Naive thymus-derived CD4-positive, alpha-beta T cell (primary cell): ENCODE results near the gene ANGPTL1. TPM values are rescaled to one million over a fixed set of nuclear protein-coding genes. Genes with fewer than 3 reads are reported as not detected.

Experiments used
- ATAC-seq: fragments of 150-1000 bp; cut with Tn5 transposase; 2 replicates; pipeline ENCODE4 v1.10.0; 2021; ENCODE audit warnings: mild to moderate bottlenecking, moderate library complexity
- CTCF ChIA-PET: fragments of 350-600 bp; sonication (Branson Sonifier 250); formaldehyde crosslinking; loops from one replicate; lab custom pipeline; 2021; ENCODE audit warnings: antibody characterized with exemption; lab: Charles Lee
- POLR2A ChIA-PET: fragments of 350-600 bp; sonication (Branson Sonifier 250); formaldehyde crosslinking; loops from one replicate; lab custom pipeline; 2021; ENCODE audit warnings: antibody characterized with exemption, inconsistent platforms; lab: Charles Lee
- DNase-seq, 9 donors: peaks; one replicate each; pipeline versions ENCODE4 v3.0.0 to v3.0.0-alpha.2; 2020 to 2022; ENCODE audit warnings: mixed read lengths in 1 of 9
- H3K27ac ChIP-seq: one replicate; pipeline ENCODE4 v1.7.0; 2013; ENCODE audit warnings: mild to moderate bottlenecking, low read depth, low read length, moderate library complexity
- H3K27me3 ChIP-seq, 2 donors: one replicate each; pipeline ENCODE4 v1.7.0; 2013; ENCODE audit warnings: low read length in 2 of 2, mild to moderate bottlenecking in 2 of 2, moderate library complexity in 2 of 2; ENCODE audit not compliant: control insufficient read depth in 2 of 2, insufficient read depth in 2 of 2
- H3K36me3 ChIP-seq, 3 experiments: 1 replicate in 2 of 3; 2 replicates in 1 of 3; pipeline ENCODE4 v1.7.0; 2013; ENCODE audit warnings: low read length in 3 of 3, mild to moderate bottlenecking in 3 of 3, moderate library complexity in 1 of 3; ENCODE audit not compliant: insufficient read depth in 3 of 3, control insufficient read depth in 2 of 3
- H3K4me1 ChIP-seq, 2 donors: one replicate each; pipeline ENCODE4 v1.7.0; 2013; ENCODE audit warnings: low read length in 2 of 2, mild to moderate bottlenecking in 2 of 2, moderate library complexity in 1 of 2; ENCODE audit not compliant: control insufficient read depth in 2 of 2, insufficient read depth in 2 of 2
- H3K4me3 ChIP-seq: 2 replicates; pipeline ENCODE4 v1.7.0; 2013; ENCODE audit warnings: mild to moderate bottlenecking, low read length
- H3K9me3 ChIP-seq, 3 experiments: 1 replicate in 2 of 3; 2 replicates in 1 of 3; pipeline ENCODE4 v1.7.0; 2013; ENCODE audit warnings: low read length in 3 of 3; ENCODE audit not compliant: control insufficient read depth in 2 of 3
- H3K27ac Mint-ChIP-seq, 9 donors: one replicate each; pipeline ENCODE4 v1.8.0; 2020 to 2022; ENCODE audit warnings: mixed read lengths in 9 of 9, mild to moderate bottlenecking in 8 of 9, moderate library complexity in 5 of 9, inconsistent platforms in 2 of 9
- H3K27me3 Mint-ChIP-seq, 5 donors: one replicate each; pipeline ENCODE4 v1.8.0; 2021 to 2022; ENCODE audit warnings: mixed read lengths in 5 of 5, mild to moderate bottlenecking in 1 of 5
- H3K36me3 Mint-ChIP-seq, 5 donors: one replicate each; pipeline ENCODE4 v1.8.0; 2020 to 2022; ENCODE audit warnings: mixed read lengths in 5 of 5, mild to moderate bottlenecking in 3 of 5, inconsistent platforms in 1 of 5
- H3K4me1 Mint-ChIP-seq, 7 donors: one replicate each; pipeline ENCODE4 v1.8.0; 2020 to 2022; ENCODE audit warnings: mixed read lengths in 7 of 7, mild to moderate bottlenecking in 3 of 7, inconsistent platforms in 1 of 7
- H3K4me3 Mint-ChIP-seq, 10 donors: one replicate each; pipeline ENCODE4 v1.8.0; 2020 to 2022; ENCODE audit warnings: mild to moderate bottlenecking in 10 of 10, mixed read lengths in 10 of 10, moderate library complexity in 6 of 10, inconsistent platforms in 2 of 10
- H3K9me3 Mint-ChIP-seq, 11 donors: one replicate each; pipeline ENCODE4 v1.8.0; 2020 to 2022; ENCODE audit warnings: mixed read lengths in 11 of 11, mild to moderate bottlenecking in 4 of 11, inconsistent platforms in 1 of 11, moderate library complexity in 1 of 11
- intact Hi-C, 2 donors: fragments of 100-400 bp; cut with micrococcal nuclease; formaldehyde crosslinking; loops; one replicate each; pipeline ENCODE4 v1.15.1; 2023
- polyA plus RNA-seq, 2 donors: library from polyadenylated mRNA; unstranded; fragments of 300-500 nt; fragmentation: Illumina TruSeq; gene quantifications; one replicate each; pipeline ENCODE4 v1.2.3, GENCODE V29; 2021
- total RNA-seq, 6 experiments: library from RNA in 5 of 6; stranded (reverse) in 5 of 6; gene quantifications; 1 replicate in 5 of 6; 2 replicates in 1 of 6; pipeline ENCODE4 v1.2.3 and lab custom pipeline; 2021 to 2026

ANGPTL1 gene
- total and polyA plus RNA-seq, 7 experiments from 2014 or later: not detected

DNA sequence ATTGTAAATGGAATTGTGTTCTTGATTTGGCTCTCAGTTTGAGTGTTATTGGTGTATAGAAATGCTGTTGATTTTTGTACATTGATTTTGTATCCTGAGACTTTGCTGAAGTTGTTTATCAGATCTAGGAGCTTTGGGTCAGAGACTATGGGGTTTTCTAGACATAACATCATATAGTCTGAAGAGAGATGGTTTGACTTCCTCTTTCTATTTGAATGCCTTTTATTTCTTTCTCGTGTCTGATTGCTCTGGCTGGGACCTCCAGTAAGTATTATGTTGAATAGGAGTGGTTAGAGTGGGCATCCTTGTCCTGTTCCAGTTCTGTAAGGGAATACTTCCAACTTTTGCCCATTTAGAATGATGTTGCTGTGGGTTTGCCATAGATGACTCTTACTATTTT, 39.1 kb upstream of the ANGPTL1 start:
- ATAC-seq (no peak), DNase-seq (no peak)
- Mint-ChIP-seq H3K27me3 (peaks cover 0 to 6% (median 0%) of the 10 kb centered on the region in 5 donors), H3K9me3 (peaks cover 0 to 7% (median 0%) of the 10 kb centered on the region in 11 donors), H3K4me1 (no peaks in the 10 kb centered on the region), H3K4me3 (no peak overlapping the region), H3K27ac (peak overlapping the region in 1 of 9 donors; percentile 6), H3K36me3 (peaks cover 11 to 74% (median 58%) of the 10 kb centered on the region in 5 donors)
- no peaks in the 10 kb centered on the region for H3K27me3 ChIP-seq
- no peaks in the 10 kb centered on the region for H3K9me3 ChIP-seq
- ChIA-PET POLR2A (no interaction called here), CTCF (no interaction called here)
- peaks cover 0 to 7% (median 0%) of the 10 kb centered on the region in 3 experiments for H3K36me3 ChIP-seq
- H3K27ac ChIP-seq: no peak overlapping the region
- H3K4me3 ChIP-seq: no peak overlapping the region
- intact Hi-C loops: no loop called here
- no peaks in the 10 kb centered on the region for H3K4me1 ChIP-seq

DNA sequence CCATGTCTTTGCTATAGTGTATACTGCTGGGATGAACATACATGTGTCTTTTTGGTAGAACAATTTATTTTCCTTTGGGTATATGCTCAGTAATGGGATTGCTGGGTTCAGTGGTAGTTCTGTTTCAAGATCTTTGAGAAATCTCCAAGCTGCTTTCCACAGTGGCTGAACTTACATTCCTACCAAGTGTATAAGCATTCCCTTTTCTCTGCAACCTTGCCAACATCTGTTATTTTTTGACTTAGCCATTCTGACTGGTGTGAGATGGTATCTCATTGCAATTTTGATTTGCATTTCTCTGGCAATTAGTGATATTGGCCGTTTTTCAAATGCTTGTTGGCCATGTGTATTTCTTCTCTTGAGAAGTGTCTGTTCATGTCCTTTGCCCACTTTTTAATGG, 37.5 kb upstream of the ANGPTL1 start:
- Mint-ChIP-seq H3K9me3 (peaks cover 0 to 10% (median 0%) of the 10 kb centered on the region in 11 donors), H3K27ac (no peak overlapping the region), H3K27me3 (peaks cover 0 to 6% (median 0%) of the 10 kb centered on the region in 5 donors), H3K4me3 (no peak overlapping the region), H3K4me1 (no peaks in the 10 kb centered on the region), H3K36me3 (peaks cover 11 to 77% (median 68%) of the 10 kb centered on the region in 5 donors)
- ChIA-PET CTCF (no interaction called here), POLR2A (no interaction called here)
- Histone ChIP-seq H3K36me3 (no peaks in the 10 kb centered on the region), H3K27ac (no peak overlapping the region), H3K9me3 (no peaks in the 10 kb centered on the region), H3K4me3 (no peak overlapping the region), H3K27me3 (no peaks in the 10 kb centered on the region), H3K4me1 (no peaks in the 10 kb centered on the region)
- ATAC-seq: no peak
- intact Hi-C loops: no loop called here
- no peak for DNase-seq

DNA sequence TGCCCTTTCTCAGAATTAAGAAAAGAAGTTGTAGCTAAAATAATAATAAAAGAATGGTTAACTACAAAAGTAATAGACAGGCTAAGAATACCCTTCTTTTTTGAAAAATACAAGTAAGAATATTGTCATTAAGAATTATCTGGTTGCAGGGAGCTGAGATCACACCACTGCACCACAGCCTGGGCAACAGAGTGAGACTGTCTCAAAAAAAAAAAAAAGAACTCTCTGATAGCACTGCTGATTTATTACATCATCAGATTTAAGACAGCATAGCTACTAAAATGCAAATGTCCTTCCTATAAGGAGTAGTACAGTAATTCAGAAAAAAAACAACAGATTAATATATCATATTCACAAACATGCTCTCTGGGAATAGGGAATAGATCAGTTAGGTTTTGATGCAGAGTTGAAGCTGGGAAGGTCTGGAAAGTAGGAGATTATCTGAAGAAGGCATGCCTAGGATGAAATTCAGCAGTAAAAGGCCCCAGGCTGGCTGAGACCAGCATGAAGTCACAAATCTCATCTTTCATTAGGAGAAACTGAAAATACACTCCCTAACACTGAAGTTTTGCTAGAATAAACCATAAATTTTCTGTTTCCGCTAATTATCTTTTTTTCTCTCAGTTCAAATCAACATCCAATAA, 30.7 kb upstream of the ANGPTL1 start:
- ATAC-seq (no peak), DNase-seq (no peak)
- peaks cover 0 to 15% (median 3%) of the 10 kb centered on the region in 7 donors for H3K4me1 Mint-ChIP-seq
- H3K9me3 ChIP-seq: no peaks in the 10 kb centered on the region
- no peak overlapping the region for H3K4me3 Mint-ChIP-seq
- no peaks in the 10 kb centered on the region for H3K36me3 ChIP-seq
- CTCF ChIA-PET: interaction anchor here (0.7 kb wide), 1 partner anchor 37 kb away, joined by 3 read pairs; no protein-coding TSS in a partner anchor
- no peaks in the 10 kb centered on the region for H3K27me3 Mint-ChIP-seq
- no peak overlapping the region for H3K27ac Mint-ChIP-seq
- intact Hi-C loops: no loop called here
- no peaks in the 10 kb centered on the region for H3K27me3 ChIP-seq
- H3K27ac ChIP-seq: no peak overlapping the region
- H3K4me1 ChIP-seq: no peaks in the 10 kb centered on the region
- peaks cover 0 to 57% (median 52%) of the 10 kb centered on the region in 5 donors for H3K36me3 Mint-ChIP-seq
- H3K9me3 Mint-ChIP-seq: peaks cover 0 to 5% (median 0%) of the 10 kb centered on the region in 11 donors
- POLR2A ChIA-PET: no interaction called here
- H3K4me3 ChIP-seq: no peak overlapping the region

DNA sequence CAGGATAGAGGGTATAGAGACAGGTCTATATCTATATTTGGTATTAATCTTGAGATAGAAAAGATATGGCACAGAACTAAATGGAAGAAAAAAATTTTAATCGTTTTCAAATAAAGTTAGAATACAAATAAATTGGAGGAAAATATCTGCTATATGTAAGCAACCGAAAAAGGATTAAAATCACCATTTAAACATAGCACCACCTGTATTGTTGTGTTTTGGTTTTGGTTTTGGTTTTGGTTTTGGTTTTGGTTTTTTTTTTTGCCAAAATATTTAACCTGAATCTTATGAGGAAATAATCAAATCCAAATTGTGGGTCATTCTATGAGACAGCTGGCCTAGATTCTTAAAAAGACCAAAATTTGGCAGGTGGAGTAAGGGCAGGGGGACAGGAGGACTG, 28.5 kb upstream of the ANGPTL1 start:
- no peak for DNase-seq
- ChIA-PET CTCF (no interaction called here), POLR2A (no interaction called here)
- intact Hi-C loops: no loop called here
- peaks cover 0 to 13% (median 6%) of the 10 kb centered on the region in 11 donors for H3K9me3 Mint-ChIP-seq
- peaks cover 3 to 63% (median 59%) of the 10 kb centered on the region in 5 donors for H3K36me3 Mint-ChIP-seq
- H3K27ac Mint-ChIP-seq: peak overlapping the region in 2 of 9 donors; percentile 23 to 67
- Histone ChIP-seq H3K36me3 (peaks cover 0 to 6% (median 0%) of the 10 kb centered on the region in 3 experiments), H3K4me1 (no peaks in the 10 kb centered on the region), H3K27ac (no peak overlapping the region), H3K9me3 (no peaks in the 10 kb centered on the region), H3K4me3 (no peak overlapping the region), H3K27me3 (no peaks in the 10 kb centered on the region)
- no peaks in the 10 kb centered on the region for H3K27me3 Mint-ChIP-seq
- H3K4me1 Mint-ChIP-seq: peaks cover 0 to 15% (median 3%) of the 10 kb centered on the region in 7 donors
- ATAC-seq: no peak
- H3K4me3 Mint-ChIP-seq: peak overlapping the region in 3 of 10 donors; percentile 2 to 49 (median 43)

DNA sequence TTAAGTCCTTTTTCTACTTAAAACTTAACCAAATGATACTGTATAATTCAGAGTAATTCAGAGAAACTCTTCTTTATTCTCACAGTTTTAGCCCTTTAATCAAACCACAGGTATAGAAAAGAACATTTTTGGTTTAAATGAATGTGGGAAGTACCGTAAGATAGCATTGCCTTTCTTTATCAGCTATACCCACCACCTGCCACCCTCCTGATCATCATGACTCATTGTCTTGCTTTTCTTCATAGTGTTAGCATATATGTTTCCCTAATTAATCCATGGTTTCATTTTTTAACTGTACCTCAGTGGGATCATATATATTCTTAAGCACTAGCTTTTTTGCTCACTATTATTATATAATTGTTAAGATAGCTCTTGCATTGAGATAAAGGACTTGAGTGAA, 27.5 kb upstream of the ANGPTL1 start:
- H3K9me3 ChIP-seq: no peaks in the 10 kb centered on the region
- no peaks in the 10 kb centered on the region for H3K27me3 ChIP-seq
- intact Hi-C loops: no loop called here
- Mint-ChIP-seq H3K36me3 (peaks cover 3 to 61% (median 56%) of the 10 kb centered on the region in 5 donors), H3K27me3 (no peaks in the 10 kb centered on the region), H3K4me1 (peaks cover 0 to 15% (median 3%) of the 10 kb centered on the region in 7 donors), H3K27ac (no peak overlapping the region), H3K4me3 (no peak overlapping the region), H3K9me3 (peaks cover 0 to 13% (median 6%) of the 10 kb centered on the region in 11 donors)
- ChIA-PET POLR2A (no interaction called here), CTCF (no interaction called here)
- H3K36me3 ChIP-seq: peaks cover 0 to 6% (median 0%) of the 10 kb centered on the region in 3 experiments
- no peak for DNase-seq
- no peak for ATAC-seq
- H3K4me1 ChIP-seq: no peaks in the 10 kb centered on the region
- H3K27ac ChIP-seq: no peak overlapping the region
- no peak overlapping the region for H3K4me3 ChIP-seq

DNA sequence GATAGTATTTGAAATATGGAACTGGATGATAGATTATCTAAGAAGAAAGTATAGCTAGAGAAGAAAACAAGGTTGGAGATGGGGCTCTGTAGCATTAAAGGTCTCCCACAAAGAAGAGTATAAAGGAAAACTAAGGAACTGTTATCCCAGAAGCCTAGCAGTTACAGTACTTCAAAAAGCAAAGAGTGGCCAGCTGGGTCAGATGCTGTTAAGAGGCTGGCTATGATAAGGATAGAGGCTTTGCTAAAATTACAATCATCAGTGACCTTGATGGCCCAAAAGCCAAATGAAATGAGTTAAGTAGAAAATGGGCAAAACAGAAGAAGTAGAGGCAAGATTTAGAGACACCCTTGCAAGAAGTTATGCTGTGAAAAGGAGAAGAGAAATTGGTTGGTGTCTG, 25.1 kb upstream of the ANGPTL1 start:
- ChIA-PET POLR2A (no interaction called here), CTCF (no interaction called here)
- Mint-ChIP-seq H3K27ac (no peak overlapping the region), H3K9me3 (peaks cover 0 to 13% (median 6%) of the 10 kb centered on the region in 11 donors), H3K4me1 (peaks cover 0 to 15% (median 3%) of the 10 kb centered on the region in 7 donors), H3K27me3 (no peaks in the 10 kb centered on the region), H3K36me3 (peaks cover 3 to 51% (median 44%) of the 10 kb centered on the region in 5 donors), H3K4me3 (no peak overlapping the region)
- Histone ChIP-seq H3K9me3 (no peaks in the 10 kb centered on the region), H3K4me3 (no peak overlapping the region), H3K27ac (no peak overlapping the region), H3K27me3 (no peaks in the 10 kb centered on the region), H3K36me3 (peaks cover 0 to 6% (median 0%) of the 10 kb centered on the region in 3 experiments), H3K4me1 (no peaks in the 10 kb centered on the region)
- intact Hi-C loops: no loop called here
- ATAC-seq (no peak), DNase-seq (no peak)

DNA sequence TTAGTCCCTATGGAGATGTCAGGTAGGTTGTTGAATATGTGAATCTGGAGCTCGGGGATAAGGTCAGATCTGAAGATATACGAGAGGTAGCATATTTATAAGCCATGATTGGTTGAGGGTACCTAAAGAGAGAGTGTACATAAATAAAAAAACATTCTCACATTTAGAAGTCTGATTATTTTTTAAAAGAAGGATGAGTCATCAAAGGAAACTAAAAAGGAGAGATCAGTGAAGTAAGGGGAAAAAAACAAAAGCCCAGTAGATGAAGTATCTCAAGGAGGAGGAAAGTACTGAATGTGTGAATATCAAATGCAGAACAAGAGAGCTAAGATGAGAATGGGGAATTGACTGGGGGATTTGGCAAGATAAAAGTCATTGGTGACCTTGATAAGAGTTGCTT, 15.7 kb upstream of the ANGPTL1 start:
- Mint-ChIP-seq H3K4me1 (no peaks in the 10 kb centered on the region), H3K9me3 (no peaks in the 10 kb centered on the region), H3K4me3 (no peak overlapping the region), H3K27me3 (no peaks in the 10 kb centered on the region), H3K27ac (peak overlapping the region in 1 of 9 donors; percentile 27), H3K36me3 (peaks cover 0 to 27% (median 10%) of the 10 kb centered on the region in 5 donors)
- no peak overlapping the region for H3K27ac ChIP-seq
- POLR2A ChIA-PET: no interaction called here
- intact Hi-C loops: no loop called here
- no peaks in the 10 kb centered on the region for H3K27me3 ChIP-seq
- no peak overlapping the region for H3K4me3 ChIP-seq
- H3K36me3 ChIP-seq: peaks cover 0 to 16% (median 0%) of the 10 kb centered on the region in 3 experiments
- no peak for ATAC-seq
- no peaks in the 10 kb centered on the region for H3K9me3 ChIP-seq
- CTCF ChIA-PET: no interaction called here
- no peak for DNase-seq
- H3K4me1 ChIP-seq: no peaks in the 10 kb centered on the region
